Fibroblast of lung (primary cell): ENCODE measurements around the gene SMIM13. TPM values are rescaled to one million over a fixed set of nuclear protein-coding genes. Genes with fewer than 3 reads are reported as not detected.

Experiments
- DNase-seq, 2 donors: peaks; one replicate each; pipeline versions ENCODE4 v3.0.0 to v3.0.0-alpha.2; 2010; ENCODE audit warnings: low read depth in 2 of 2
- H2AFZ ChIP-seq: 2 replicates; pipeline ENCODE4 v1.5.1; 2012; ENCODE audit warnings: low read length, control low read depth, inconsistent platforms
- H3K27ac ChIP-seq: 2 replicates; pipeline ENCODE4 v1.5.1; 2011; ENCODE audit warnings: low read length, control low read depth; ENCODE audit not compliant: insufficient read depth
- H3K27me3 ChIP-seq: 2 replicates; pipeline ENCODE4 v1.5.1; 2011; ENCODE audit warnings: mild to moderate bottlenecking, low read length; ENCODE audit not compliant: control insufficient read depth, insufficient read depth
- H3K36me3 ChIP-seq: 2 replicates; pipeline ENCODE4 v1.5.1; 2011; ENCODE audit warnings: low read length; ENCODE audit not compliant: control insufficient read depth, insufficient read depth
- H3K4me1 ChIP-seq: 2 replicates; pipeline ENCODE4 v1.5.1; 2011; ENCODE audit warnings: low read length; ENCODE audit not compliant: control insufficient read depth, insufficient read depth; ENCODE audit errors: extremely low read depth
- H3K4me2 ChIP-seq: 2 replicates; pipeline ENCODE4 v1.5.1; 2011; ENCODE audit warnings: low read length, control low read depth; ENCODE audit not compliant: insufficient read depth; ENCODE audit errors: extremely low read depth
- H3K4me3 ChIP-seq, 4 experiments: fragments of 200-600 bp in 1 of 4; sonication (generic) in 1 of 4; replicated peaks in 1 of 4; 2 replicates each; pipeline ENCODE4 v1.5.1; 2011 to 2016; ENCODE audit warnings: low read length in 4 of 4, low read depth in 3 of 4, mild to moderate bottlenecking in 3 of 4, control low read depth in 2 of 4, inconsistent platforms in 1 of 4, mixed read lengths in 1 of 4; ENCODE audit not compliant: insufficient read depth in 1 of 4; ENCODE audit errors: control extremely low read depth in 1 of 4
- H3K79me2 ChIP-seq: 2 replicates; pipeline ENCODE4 v1.5.1; 2012; ENCODE audit warnings: mild to moderate bottlenecking, low read length, inconsistent platforms; ENCODE audit not compliant: control insufficient read depth, insufficient read depth
- H3K9ac ChIP-seq: 2 replicates; pipeline ENCODE4 v1.5.1; 2011; ENCODE audit warnings: mild to moderate bottlenecking, low read length, control low read depth; ENCODE audit not compliant: insufficient read depth
- H3K9me3 ChIP-seq: 2 replicates; pipeline ENCODE4 v1.5.1; 2012; ENCODE audit warnings: low read depth, low read length; ENCODE audit not compliant: control insufficient read depth, insufficient read depth
- H4K20me1 ChIP-seq: 2 replicates; pipeline ENCODE4 v1.5.1; 2011; ENCODE audit warnings: low read length; ENCODE audit not compliant: control insufficient read depth, insufficient read depth; ENCODE audit errors: extremely low read depth
- CTCF ChIP-seq, 2 donors: IDR thresholded peaks in 1 of 2; conservative IDR thresholded peaks in 1 of 2; 1 replicate in 1 of 2; 2 replicates in 1 of 2; pipeline ENCODE4 v1.5.1; 2011 to 2012; ENCODE audit warnings: low read length in 2 of 2, control low read depth in 1 of 2, inconsistent platforms in 1 of 2, low read depth in 1 of 2, mild to moderate bottlenecking in 1 of 2
- EZH2 ChIP-seq: IDR thresholded peaks from 2 replicates; pipeline ENCODE4 v1.5.1; 2012; ENCODE audit warnings: low read length, control low read depth, mild to moderate bottlenecking; ENCODE audit errors: missing control alignments
- polyA plus RNA-seq, 2 donors: library from polyadenylated mRNA; depleted of rRNA in 1 of 2; stranded (reverse) in 1 of 2; unstranded in 1 of 2; fragments of >200 nt; gene quantifications; 2 replicates each; pipeline ENCODE4 v1.2.1, GENCODE V29; 2011 to 2012; ENCODE audit warnings: missing spikeins in 1 of 2
- total RNA-seq: library from RNA; depleted of rRNA; stranded (reverse); fragments of >200 nt; gene quantifications from 2 replicates; pipeline ENCODE4 v1.2.1, GENCODE V29; 2014

The SMIM13 gene
- total and polyA plus RNA-seq, 2 donors (not counting 1 experiment from before 2014, with no cell fraction given), result 6.9 to 7.4 TPM

DNA sequence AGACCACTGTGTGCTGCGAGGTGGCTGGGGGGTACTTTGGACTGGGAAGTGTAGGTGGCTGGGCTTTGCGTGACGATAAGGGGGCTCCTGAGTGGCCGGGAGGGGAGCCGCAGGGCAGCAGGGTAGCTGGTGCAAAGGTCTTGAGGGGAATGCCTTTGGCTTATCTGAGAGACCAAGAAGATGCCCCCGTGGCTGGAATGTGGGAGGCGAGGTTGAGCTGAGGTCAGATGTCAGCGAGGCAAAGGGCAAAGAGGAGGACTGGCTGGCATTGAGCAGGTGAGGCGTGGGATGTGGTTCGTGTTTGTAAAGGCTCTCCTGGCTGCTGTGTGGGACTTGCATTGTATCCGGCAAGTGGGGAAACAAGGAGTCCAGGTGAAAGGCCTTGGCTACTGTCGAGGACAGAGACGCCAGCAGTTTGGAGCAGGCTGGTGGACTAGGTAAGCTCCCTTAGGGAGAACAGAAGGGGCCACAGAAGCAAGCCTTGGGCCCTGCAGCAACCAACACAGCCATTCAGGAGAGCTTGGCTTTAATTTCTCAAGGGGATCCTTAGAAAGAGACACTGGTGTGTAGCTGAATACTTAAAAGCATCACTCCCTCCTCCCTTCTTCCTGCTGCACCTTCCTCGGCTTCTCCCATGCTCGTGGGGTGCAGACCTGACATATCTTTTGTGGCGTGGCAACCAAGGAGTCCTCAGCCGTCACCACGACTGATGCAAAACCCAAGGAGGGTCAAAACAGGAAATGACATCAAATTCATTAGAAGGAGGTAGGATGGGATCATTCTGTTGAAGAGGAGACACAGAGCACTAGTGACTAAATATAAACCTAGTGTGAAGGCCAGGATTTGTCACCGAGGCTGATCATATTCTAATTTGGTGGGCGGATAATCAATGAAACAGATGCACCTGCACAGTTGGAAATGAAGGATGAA is 71.3 kb downstream of the SMIM13 start:
- Histone ChIP-seq H3K27ac (no peak overlapping the region), H3K4me3 (no peak overlapping the region), H3K9me3 (no peaks in the 10 kb centered on the region), H3K36me3 (no peaks in the 10 kb centered on the region), H3K27me3 (no peaks in the 10 kb centered on the region), H2AFZ (no peak overlapping the region), H3K79me2 (no peaks in the 10 kb centered on the region), H3K9ac (no peak overlapping the region), H3K4me1 (no peaks in the 10 kb centered on the region), H3K4me2 (no peak overlapping the region), H4K20me1 (no peaks in the 10 kb centered on the region)
- TF ChIP-seq EZH2, result no peak
- no peak for TF ChIP-seq CTCF (conservative IDR thresholded peaks at IDR 0.05 in 1 of 2, IDR thresholded peaks at IDR 0.05 in 1 of 2; ENCODE audit: low read depth in 1 of 2, low read length in 2 of 2)
- DNase-seq, result no peak

DNA sequence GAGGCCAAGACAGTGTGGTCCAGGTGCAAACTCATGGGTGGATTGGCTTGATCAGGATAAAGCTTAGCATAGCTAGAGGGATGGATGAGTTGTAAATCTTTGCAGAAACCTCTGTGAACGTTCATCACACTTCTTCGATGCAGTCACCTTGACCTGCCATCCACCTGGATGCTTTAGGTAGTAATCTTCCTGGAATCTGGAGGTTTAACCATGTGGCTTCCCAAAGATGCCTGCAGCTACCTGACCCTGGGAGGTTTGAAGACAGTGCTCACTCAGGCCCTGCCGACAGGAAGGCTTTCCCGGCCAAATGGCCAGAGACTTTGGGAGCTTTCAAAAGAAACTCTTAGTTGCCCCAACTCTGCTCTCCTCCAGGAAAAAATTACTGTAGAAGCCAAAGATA is 73.3 kb downstream of the SMIM13 start:
- DNase-seq, result no peak
- Histone ChIP-seq H3K4me3 (no peak overlapping the region), H3K79me2 (no peaks in the 10 kb centered on the region), H3K9me3 (no peaks in the 10 kb centered on the region), H3K27ac (no peak overlapping the region), H3K36me3 (no peaks in the 10 kb centered on the region), H4K20me1 (no peaks in the 10 kb centered on the region), H3K9ac (no peak overlapping the region), H3K4me2 (no peak overlapping the region), H2AFZ (no peak overlapping the region), H3K4me1 (no peaks in the 10 kb centered on the region), H3K27me3 (no peaks in the 10 kb centered on the region)
- TF ChIP-seq EZH2, result no peak

DNA sequence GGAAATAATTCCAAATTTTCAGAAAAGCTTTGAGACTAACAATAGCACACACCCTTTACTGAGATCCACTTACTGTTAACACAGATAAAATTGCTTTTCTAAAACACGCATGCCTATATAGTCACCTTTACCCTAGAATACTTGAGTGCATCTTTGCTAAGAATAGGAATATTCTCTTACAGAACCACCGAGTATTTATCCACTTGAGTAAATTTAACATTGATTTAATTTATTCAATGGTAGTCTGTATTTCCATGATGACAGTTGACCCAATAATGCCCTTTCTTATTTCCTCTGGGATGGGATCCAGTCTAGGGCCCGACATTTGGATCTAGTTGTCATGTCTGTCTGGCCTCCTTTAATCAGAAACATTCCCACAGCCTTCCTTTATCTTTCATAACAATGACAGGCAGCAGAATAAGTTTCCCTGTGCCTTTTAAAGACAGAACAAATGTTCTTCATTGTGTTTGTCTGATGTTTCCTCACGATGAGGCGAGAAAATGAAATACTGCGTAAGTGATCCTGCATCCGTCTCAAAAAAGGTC is 74.5 kb downstream of the SMIM13 start:
- Histone ChIP-seq H3K36me3 (no peaks in the 10 kb centered on the region), H3K4me2 (no peak overlapping the region), H3K27me3 (no peaks in the 10 kb centered on the region), H4K20me1 (no peaks in the 10 kb centered on the region), H3K4me1 (no peaks in the 10 kb centered on the region), H3K4me3 (no peak overlapping the region), H2AFZ (no peak overlapping the region), H3K9me3 (no peaks in the 10 kb centered on the region), H3K79me2 (no peaks in the 10 kb centered on the region), H3K27ac (no peak overlapping the region), H3K9ac (no peak overlapping the region)
- no peak for TF ChIP-seq CTCF (conservative IDR thresholded peaks at IDR 0.05 in 1 of 2, IDR thresholded peaks at IDR 0.05 in 1 of 2; ENCODE audit: low read depth in 1 of 2, low read length in 2 of 2)
- no peak for TF ChIP-seq EZH2
- no peak for DNase-seq
